ENCODE results near the gene CALML6.

CALML6 gene

GRCh38 chr1:1892079-1892762 is 22.8 kb upstream of the CALML6 start:
- no peak for DNase-seq

GRCh38 chr1:1892763-1893120 is 22.3 kb upstream of the CALML6 start:
- no peak for DNase-seq

GRCh38 chr1:1893291-1893985 is 21.6 kb upstream of the CALML6 start:
- DNase-seq = no peak

DNA sequence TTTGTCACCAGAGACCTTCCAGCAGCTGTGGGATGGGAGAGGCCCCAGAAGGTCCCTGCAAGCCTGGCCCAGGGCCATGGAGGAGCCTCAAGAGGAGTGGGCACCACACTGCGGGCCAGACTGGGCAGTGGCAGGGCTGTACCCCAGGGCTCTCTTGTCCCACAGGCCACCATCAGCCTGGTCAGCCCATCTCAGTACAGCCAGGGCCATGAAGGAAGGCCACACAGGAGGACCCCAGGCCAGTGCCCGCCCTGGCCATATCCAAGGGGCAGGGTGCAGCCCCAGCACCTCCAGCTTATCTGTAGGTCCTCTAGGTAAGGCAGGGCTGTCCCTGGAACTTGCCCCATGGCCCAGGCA is 21.1 kb upstream of the CALML6 start:
- no peak for DNase-seq

- DNase-seq = no peak
Measured at GRCh38 chr1:1894354-1895059, 20.6 kb upstream of the CALML6 start.

- no peak for DNase-seq
Measured at GRCh38 chr1:1895060-1895418, 20.0 kb upstream of the CALML6 start.

DNA sequence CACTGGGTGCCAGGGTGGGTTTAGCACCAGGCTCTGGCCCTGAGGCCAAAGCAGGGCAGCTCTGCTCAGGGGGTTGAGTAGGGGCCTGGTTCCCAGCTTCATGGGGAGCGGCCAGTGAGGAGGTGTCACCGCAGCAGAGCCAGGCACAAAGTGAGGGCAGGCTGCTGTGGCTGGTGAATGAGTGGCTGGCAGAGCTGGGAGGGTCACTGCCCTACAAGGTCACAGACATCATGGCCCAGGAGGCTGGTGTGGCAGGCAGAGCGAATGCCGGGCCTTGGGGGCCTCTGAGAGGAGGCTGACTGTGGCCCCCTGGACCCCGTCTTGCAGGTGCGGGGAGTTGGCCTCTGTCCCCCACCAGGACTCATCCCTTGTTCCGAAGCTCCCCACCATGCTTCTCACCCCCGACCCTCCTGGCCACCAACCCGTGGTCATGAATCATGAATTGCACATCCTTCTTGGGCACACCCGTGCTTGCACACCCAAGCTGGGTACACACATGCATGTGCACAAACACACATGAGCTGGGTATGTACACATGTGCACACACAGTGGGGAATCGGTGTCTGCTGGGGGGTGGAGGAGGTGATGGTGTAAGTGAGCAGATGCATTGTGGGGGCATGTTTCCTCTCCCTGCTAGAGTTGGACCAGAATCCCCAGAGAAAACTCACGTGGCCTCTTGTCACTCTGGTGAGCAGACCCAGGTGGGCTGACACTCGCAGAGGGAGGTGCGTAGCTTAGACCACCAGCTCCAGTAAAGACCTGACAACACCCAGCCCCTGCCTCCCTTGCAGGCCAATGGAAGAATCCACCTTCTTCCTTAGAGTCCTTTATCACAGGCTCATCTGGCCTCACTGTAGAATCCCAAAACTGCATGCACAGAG is 19.4 kb upstream of the CALML6 start:
- DNase-seq = no peak

DNA sequence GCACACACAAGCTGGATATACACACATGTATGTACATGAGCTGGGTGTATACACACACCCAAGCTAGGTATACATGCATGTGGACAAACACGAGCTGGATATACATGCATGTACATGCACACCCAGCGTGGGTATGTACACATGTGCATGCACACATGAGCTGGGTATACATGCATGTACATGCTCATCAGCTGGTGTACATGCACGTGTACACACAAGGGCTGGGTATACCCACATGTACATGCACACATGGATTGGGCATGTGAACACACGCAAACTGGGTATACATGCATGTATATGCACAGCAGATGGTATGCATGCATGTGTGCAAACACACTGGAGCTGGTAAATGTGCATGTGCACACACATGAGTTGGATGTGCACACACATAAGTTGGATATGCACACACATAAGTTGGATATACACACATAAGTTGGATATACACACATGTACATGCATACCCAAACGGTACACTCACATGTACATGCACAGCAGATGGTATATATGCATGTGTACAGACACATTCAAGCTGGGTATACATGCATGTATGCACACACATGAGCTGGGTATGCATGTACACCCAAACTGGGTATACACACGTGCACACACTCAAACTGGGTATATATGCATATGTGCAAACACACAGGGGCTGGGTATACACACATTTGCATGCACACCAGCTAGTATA is 16.7 kb upstream of the CALML6 start:
- DNase-seq = no peak

GRCh38 chr1:1899266-1899966 is 15.6 kb upstream of the CALML6 start:
- DNase-seq = no peak

GRCh38 chr1:1899967-1900327 is 15.1 kb upstream of the CALML6 start:
- no peak for DNase-seq

GRCh38 chr1:1900883-1901640 is 14.0 kb upstream of the CALML6 start:
- no peak for DNase-seq

- DNase-seq = no peak
Measured at GRCh38 chr1:1901641-1902294, 13.3 kb upstream of the CALML6 start.

DNA sequence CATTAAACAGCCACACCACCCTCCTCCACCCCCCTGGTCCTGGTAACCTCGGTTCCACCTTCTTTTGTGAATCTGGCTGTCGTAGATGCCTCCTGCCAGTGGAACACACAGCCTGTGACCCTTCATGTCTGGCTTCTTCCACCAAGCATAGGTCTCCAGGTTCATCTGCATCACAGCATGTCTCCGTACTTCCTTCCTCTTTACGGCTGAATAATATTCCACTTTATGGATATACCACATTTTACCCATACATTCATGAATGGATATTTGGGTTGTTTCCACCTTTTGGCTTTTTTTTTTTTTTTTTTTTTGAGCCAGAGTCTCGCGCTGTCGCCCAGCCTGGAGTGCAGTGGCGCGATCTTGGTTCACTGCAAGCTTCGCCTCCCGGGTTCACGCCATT is 11.8 kb upstream of the CALML6 start:
- no peak for DNase-seq

- DNase-seq = peak; percentile 47
Measured at GRCh38 chr1:1906185-1907097, 8.6 kb upstream of the CALML6 start.

- DNase-seq = no peak
Measured at GRCh38 chr1:1907098-1907736, 7.8 kb upstream of the CALML6 start.

GRCh38 chr1:1908506-1908791 is 6.6 kb upstream of the CALML6 start:
- DNase-seq = no peak

DNA sequence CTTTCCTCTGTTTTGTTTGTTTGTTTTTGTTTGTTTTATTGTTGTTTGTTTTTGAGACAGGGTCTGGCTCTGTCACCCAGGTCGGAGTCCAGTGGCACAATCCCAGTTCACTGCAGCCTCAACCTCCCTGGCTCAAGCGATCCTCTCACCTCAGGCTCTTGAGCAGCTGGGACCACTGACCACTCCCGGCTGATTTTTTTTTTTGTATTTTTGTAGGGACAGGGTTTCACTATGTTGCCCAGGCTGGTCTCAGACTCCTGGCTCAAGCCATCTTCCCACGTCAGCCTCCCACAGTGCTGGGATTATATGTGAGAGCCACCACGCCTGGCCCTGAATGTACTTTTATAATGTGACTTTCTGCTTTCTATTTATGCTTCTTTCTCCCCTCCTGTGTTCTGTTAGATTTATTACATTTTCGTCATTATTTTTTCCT is 5.0 kb upstream of the CALML6 start:
- no peak for DNase-seq

- no peak for DNase-seq
Measured at GRCh38 chr1:1910651-1911331, 4.3 kb upstream of the CALML6 start.
